GM18508 (cell line): ENCODE results near the gene MESP2.

Experiments
- ATAC-seq: cut with Tn5 transposase; IDR thresholded peaks from one replicate; pipeline ENCODE4 v1.9.1; 2021; ENCODE audit warnings: moderate number of reproducible peaks; ENCODE audit not compliant: insufficient read depth, unreplicated experiment

Gene MESP2

DNA sequence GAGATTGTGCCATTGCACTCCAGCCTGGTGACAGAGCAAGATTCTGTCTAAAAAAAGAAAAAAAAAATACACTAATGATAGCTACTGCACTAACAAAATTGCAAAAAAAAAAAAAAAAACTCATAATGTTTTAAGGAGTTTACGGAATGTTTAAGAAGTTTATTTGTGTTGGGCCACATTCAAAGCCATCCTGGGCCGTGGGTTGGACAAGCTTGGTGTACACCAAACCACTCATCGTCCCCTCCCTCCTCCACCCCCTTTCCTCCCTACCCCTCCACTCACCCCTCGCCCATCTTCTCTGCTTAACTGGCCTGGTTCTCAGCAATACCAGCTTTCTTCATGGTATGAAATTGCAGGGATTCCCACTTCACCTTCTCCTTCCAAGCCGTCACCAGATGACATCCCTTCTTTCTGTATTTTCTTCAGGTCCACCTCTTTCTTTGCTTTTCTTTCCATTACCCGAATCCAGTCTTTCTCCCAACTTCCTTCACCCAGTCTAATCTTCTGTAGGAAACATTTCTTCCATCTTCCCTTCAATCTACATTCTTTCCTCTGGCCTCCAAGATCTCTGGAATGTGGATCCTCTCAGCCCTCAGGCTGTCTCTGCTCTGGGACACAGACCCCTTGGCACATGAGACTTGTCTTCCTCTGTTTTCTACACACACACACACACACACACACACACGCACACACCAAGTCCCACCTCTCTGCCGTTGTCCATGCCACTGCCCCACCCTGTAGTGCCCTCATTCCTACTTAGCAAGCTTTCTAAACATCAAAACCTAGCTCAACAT is 21.6 kb upstream of the MESP2 start:
- ATAC-seq: no peak

GRCh38 chr15:89755701-89756100 is 20.4 kb upstream of the MESP2 start:
- no peak for ATAC-seq

DNA sequence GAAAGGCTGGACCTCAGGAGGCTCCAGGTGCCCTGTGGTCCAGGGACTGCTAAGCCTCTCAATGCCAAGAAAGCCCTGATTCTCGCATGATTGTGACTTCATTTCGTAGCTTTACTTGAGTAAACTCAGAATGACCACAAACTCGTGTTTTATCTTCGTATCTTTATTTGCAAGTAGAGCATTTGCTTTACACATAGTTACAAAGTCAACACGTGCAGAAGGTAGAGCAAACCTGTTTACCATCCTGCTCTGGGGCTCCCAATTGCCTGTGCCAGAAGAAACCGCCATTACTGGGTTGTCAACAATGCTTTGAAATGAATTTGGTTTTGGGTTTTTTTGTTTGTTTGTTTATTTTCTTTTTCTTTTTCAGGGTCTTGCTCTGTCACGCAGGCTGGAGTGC is 19.2 kb upstream of the MESP2 start:
- ATAC-seq: no peak

- no peak for ATAC-seq
Observed at GRCh38 chr15:89758283-89758682, 17.8 kb upstream of the MESP2 start.

GRCh38 chr15:89758981-89759380 is 17.2 kb upstream of the MESP2 start:
- ATAC-seq: no peak

GRCh38 chr15:89759835-89760234 is 16.3 kb upstream of the MESP2 start:
- no peak for ATAC-seq

DNA sequence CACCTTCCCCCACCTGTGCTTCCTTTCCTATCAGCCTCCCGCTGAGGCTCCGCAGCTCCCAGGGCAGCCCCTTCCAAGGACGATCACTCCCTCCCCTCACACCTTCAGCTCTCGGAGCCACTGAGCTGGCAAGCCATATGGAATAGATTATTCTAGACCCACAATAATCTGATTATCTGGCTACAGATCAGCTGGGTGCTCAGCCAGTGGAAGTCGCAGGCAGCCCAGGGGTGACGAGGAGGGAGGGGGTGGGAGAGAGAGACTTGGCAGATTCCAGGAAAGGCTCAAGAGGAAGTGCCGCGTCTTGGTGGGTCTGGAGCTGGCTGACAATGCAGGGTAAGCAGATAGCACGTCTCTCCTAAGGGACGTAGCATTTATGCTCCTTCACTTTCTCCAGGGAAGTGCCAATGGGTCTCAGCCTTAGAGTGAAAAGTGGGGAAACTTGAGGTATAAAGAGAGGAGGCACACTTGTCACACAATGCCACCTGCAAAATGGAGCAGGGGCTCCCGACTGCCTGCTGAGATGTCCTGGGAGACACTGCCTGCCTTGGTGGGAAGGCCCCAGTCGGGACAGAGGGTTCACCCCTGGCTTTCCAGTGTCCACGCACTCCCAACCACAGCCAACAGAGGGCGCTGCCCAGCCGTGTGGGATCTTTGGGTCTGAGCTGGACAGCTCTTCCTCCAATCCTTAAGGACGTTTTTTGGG is 15.7 kb upstream of the MESP2 start:
- ATAC-seq: no peak

DNA sequence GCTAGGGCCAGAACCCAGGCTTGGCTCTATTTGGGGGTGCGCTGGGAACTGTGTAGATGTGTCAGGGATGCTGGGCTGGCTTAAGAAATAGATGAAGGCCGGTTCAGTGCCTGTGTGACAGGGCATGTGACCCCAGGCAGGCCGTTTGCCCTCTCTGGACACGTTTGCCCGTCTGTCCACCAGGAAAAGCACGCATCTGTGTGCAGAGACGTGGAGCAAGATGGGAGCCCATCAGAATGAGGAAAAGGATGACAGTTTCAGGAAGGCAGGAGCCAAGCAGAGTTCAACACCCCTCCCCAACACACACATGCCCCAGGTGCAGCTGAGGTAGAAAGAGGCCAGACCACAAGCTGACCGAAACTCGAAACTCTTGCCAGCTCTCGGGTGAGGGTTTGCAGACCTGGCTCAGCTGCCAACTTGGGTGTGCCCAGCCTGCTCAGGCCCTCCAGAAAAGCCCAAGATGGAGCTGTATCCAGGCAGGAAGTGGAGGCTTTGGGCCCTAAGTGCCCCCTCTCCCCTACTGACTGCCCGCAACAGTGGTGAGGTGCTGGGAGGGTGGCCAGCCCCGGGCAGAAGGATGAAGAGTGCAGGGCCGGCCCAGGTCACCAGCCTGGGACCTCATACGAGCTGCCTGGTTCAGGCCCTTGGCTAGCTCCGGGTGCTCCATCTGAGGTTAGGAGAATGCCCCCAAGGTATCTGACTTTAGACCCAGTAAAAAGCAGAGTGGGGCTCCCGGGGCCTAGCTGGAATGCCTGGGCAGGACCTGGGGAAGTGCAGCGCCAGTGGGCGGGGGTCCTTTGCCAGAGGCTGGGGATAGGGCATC is 14.9 kb upstream of the MESP2 start:
- no peak for ATAC-seq

GRCh38 chr15:89761929-89762328 is 14.2 kb upstream of the MESP2 start:
- ATAC-seq: no peak

GRCh38 chr15:89765694-89766093 is 10.4 kb upstream of the MESP2 start:
- ATAC-seq: no peak

DNA sequence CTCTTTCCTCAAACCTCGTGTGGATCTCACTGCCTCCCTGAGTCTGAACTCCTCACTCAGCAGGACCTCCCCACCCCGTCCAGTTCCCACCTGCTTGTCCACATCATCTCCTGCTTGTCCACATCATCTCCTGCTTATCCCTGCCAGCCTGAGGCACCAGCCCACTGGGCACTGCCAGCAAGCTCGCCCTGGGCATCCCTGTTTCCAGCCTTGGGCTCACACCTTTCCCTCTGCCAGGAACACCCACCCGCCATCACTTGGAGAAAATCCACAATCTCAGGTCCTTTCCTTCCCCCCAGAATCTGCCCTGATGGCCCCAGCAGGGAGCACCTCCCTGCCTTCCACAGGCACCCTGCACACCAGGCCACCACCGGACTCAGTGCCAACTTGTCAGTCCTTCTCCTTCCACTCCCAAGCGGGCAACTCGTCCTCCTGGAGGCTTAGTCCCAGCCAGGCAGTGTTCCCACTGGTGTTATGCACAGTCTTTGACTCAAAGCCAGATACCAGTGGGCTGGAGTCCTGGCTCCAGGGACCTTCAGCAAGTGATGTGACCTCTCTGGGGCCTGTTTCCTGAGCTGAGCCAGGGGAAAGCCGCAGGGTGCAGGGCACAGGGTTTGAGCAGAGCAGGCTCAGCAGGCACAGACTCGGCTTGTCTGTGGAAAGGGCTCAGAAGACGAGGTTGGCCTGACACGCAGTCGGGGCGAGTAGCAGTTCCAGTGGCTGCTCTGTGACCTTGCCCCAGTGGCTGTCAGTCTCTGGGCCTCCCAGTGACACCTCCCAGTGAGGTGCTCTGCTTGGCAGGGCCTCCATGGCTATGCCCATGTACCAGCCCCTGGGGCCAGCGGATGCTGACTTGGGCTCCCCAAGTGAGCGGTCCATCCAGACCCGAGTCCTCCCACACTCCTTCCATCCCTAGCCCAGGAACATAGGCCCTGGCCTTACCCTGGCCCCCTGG is 9.5 kb upstream of the MESP2 start:
- ATAC-seq: no peak

GRCh38 chr15:89767411-89767915 is 8.7 kb upstream of the MESP2 start:
- no peak for ATAC-seq

GRCh38 chr15:89768071-89768500 is 8.0 kb upstream of the MESP2 start:
- no peak for ATAC-seq

DNA sequence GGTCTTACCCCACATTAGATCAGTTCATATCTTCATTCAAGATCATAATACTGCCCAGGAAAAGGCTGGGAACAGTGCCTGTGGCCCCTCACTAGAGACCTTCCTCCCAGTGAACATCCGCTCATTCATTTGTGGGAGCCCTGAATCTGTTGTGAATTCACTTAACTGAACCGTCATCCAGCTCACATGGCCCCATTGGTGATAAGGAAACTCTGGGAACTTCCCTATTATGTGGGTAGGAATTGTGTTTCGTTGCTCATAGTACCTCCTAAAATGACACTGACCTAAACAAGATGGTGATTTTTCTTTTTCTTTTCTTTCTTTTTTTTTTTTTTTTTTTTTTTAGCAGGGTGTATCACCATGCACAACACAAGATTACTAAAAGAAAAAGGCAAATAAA is 6.8 kb upstream of the MESP2 start:
- no peak for ATAC-seq

- ATAC-seq: no peak
Observed at GRCh38 chr15:89770041-89770440, 6.1 kb upstream of the MESP2 start.

- ATAC-seq: no peak
Observed at GRCh38 chr15:89772932-89773583, 3.1 kb upstream of the MESP2 start.

- no peak for ATAC-seq
Observed at GRCh38 chr15:89774492-89774891, 1.6 kb upstream of the MESP2 start.

- no peak for ATAC-seq
Observed at GRCh38 chr15:89775815-89776214, 317 bp upstream of the MESP2 start.

GRCh38 chr15:89777073-89777751 is 1.1 kb downstream of the MESP2 start:
- no peak for ATAC-seq
